Measurements from ENCODE around the gene FAM117A. TPM values are rescaled to one million over a fixed set of nuclear protein-coding genes. Genes with fewer than 3 reads are reported as not detected.

The FAM117A gene
- 21.0 and 27.9 TPM in 2 replicates for total RNA-seq
- polyA plus RNA-seq (2012): 5.4 TPM

- DNase-seq (ENCODE audit: low read depth): peak; percentile 99
Observed at GRCh38 chr17:49763735-49764558, at the start of gene FAM117A. FAM117A (minus strand) TSS chr17:49764131; CDS start chr17:49764087, 44 bp downstream.

DNA sequence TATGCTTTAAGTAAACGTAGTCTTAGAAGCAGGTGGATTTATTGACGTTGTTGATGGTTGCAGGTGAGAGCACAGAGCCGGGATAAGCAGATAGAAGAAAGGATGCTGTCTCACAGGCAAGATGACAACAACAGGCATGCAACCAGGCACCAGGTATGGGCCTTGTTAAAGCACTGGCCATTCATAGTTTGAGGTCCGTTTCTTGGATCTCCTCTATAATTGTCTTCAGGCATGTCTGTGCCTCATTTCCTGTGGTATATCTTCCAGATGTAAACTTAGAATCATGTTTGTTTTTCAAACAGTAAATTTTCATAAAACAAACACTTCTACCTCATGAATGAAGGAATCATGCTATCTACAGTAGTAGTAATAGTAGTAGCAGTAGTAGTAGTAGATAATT is 45.1 kb upstream of the FAM117A start:
- DNase-seq (ENCODE audit: low read depth): no peak

GRCh38 chr17:49798738-49799137 is 34.8 kb upstream of the FAM117A start:
- no peak for DNase-seq (ENCODE audit: low read depth)

DNA sequence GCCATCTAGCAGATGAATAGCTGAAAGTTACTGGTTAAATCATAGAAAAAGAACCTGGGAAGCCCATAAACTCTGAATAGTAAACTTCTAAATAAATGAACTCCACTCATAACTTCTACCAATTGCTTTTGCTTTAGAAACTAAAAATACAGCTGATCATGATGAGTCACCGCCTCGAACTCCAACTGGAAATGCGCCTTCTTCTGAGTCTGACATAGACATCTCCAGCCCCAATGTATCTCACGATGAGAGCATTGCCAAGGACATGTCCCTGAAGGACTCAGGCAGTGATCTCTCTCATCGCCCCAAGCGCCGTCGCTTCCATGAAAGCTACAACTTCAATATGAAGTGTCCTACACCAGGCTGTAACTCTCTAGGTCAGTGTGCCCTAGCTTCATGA is 34.3 kb upstream of the FAM117A start:
- no peak for DNase-seq (ENCODE audit: low read depth)

GRCh38 chr17:49795372-49795771 is 31.4 kb upstream of the FAM117A start:
- DNase-seq (ENCODE audit: low read depth): no peak

- no peak for DNase-seq (ENCODE audit: low read depth)
Observed at GRCh38 chr17:49793309-49793708, 29.4 kb upstream of the FAM117A start.

DNA sequence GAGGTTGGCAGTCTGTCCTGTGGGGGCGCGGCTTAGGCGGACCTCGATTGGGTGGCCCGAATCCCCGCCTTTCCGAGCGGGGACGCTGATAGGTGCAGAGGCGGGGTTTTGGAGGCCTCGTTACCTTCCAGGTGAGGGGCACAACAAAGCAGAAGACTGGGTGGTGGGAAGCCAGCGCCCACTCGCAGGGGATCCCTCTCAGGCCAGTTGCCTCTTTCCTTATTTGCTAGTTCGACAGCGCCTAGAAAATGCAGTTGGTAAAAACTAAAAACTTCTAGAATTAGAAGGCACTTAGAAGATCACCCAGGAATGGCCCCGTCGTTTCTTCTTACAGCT is 25.3 kb upstream of the FAM117A start:
- no peak for DNase-seq (ENCODE audit: low read depth)

- DNase-seq (ENCODE audit: low read depth): peak; percentile 100
Observed at GRCh38 chr17:49788478-49789242, 24.7 kb upstream of the FAM117A start, which contains the start of gene KAT7. KAT7 (plus strand) TSS chr17:49788681; CDS start chr17:49788835, 154 bp downstream.

DNA sequence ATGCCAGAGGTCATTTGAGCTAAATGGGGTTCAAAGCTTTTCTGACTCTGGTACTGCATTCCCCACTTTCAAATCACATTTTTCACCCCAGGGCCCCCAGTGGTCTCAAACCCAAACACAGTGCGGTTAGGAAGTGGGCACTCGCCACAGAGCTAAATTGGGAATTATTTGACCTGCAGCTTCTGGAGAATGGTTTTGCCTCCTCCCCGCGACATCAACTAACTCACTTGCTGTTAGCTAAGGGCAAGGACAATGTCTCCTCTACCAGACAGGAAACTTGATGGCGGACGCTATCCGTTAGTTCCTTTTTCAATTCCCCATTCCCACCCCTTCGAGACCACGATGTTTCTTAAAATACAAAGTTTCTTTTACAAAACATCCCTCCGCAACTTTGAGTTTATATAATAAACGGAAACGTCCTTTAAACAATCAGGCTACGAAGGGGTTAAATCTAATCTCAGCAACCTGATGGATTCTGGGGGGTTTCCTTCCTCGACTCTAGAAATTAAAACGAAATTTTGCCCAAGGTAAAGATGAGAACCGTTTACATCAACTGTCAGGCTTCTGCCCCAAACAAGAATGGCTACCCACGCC is 24.1 kb upstream of the FAM117A start:
- DNase-seq (ENCODE audit: low read depth): no peak

DNA sequence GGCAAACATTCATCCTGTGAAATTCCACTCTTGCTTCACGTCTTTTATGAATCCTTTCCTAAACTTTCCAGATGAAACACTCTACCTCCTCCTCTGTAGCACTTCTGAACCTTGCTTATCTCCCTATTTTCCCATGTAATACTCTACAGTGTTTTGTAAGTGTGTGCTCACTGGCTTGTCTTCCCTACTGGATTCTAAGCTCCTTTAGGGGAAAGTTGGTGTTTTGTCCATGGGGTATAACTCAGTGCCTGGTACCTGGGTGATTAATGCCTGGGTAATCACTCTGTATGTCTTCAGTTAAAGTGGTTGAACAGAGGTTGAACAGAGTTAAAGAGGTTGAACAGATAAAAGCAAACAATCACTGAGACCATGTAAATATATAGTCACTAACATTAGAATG is 20.7 kb upstream of the FAM117A start:
- no peak for DNase-seq (ENCODE audit: low read depth)

- no peak for DNase-seq (ENCODE audit: low read depth)
Observed at GRCh38 chr17:49783791-49784190, 19.9 kb upstream of the FAM117A start.

- peak; percentile 53 for DNase-seq (ENCODE audit: low read depth)
Observed at GRCh38 chr17:49783071-49783715, 19.3 kb upstream of the FAM117A start.

GRCh38 chr17:49779739-49780231 is 15.9 kb upstream of the FAM117A start:
- DNase-seq (ENCODE audit: low read depth): peak; percentile 87

DNA sequence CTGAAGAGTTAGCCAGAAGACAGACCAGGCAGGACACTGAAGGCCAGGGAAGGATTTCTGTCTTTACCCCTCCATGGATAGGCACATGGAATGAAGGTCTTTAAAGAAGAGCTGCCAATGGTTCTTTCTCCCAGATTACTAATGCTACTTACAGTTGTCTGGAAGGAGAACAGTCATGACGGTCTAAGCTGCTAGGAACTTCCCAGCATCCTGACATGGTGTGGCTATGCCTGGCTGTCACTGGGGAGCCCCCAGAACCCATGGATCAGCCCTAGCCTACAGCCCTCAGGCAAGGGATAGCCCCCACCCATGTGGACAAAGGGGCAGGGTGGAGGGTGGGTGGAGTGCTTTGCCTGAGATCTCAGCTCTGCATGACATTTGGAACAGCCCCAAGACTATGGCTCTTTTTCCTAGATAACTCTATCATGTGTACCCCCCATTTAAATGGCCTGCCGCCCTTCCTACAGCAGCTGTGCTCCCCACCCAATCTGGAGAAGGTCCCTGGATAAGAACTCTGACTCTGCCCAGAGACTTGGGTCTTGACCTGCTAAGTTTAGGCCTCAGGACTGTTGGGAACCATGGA is 15.3 kb upstream of the FAM117A start:
- DNase-seq (ENCODE audit: low read depth): no peak

GRCh38 chr17:49777563-49777962 is 13.6 kb upstream of the FAM117A start:
- no peak for DNase-seq (ENCODE audit: low read depth)

GRCh38 chr17:49776551-49777300 is 12.8 kb upstream of the FAM117A start:
- DNase-seq (ENCODE audit: low read depth): no peak

- no peak for DNase-seq (ENCODE audit: low read depth)
Observed at GRCh38 chr17:49775546-49776260, 11.8 kb upstream of the FAM117A start.

DNA sequence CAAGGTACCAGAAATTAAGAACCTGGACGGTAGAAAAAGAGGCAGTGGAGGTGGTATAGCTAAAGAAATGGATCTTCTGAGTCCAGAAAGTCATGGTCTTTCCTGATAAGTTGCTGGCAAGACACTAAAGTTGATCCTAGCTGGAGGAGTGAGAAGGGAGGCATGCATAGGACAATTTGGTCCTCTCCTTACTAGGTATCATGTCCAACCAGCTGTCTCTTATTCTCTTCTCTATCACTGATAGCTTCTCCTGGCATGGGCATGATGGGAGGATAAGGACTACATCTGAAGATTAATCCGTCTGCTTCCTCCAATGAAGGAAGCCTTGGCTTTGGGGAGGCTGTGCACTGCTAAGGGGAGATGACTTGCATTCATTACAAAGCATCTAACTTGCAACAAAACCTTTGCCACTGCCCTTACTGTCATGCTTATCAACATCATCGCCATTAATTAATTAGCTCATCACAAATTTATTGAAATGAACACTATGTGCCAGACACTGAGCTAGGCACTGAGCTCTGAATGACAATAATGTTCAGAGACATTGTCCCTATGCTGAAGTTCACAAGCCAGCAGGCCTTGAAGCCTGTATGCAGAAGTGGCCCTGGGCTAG is 3.1 kb upstream of the FAM117A start:
- DNase-seq (ENCODE audit: low read depth): no peak

GRCh38 chr17:49764559-49765180 is 739 bp upstream of the FAM117A start:
- no peak for DNase-seq (ENCODE audit: low read depth)
